Astrocyte (in vitro differentiated cells and primary cell): ENCODE results near the gene TTC22.

Experiments
- EZH2 ChIP-seq: IDR thresholded peaks from 2 replicates; pipeline ENCODE4 v1.6.1; 2012; ENCODE audit warnings: mild to moderate bottlenecking, low read length, inconsistent platforms; ENCODE audit not compliant: insufficient read depth
- TF ChIP-seq, protein P1 (sequence below): IDR thresholded peaks from 2 replicates; pipeline ENCODE4 v1.5.1; 2011; ENCODE audit warnings: low read depth, mild to moderate bottlenecking, inconsistent platforms, low read length, moderate library complexity; ENCODE audit not compliant: insufficient read depth

DNA sequence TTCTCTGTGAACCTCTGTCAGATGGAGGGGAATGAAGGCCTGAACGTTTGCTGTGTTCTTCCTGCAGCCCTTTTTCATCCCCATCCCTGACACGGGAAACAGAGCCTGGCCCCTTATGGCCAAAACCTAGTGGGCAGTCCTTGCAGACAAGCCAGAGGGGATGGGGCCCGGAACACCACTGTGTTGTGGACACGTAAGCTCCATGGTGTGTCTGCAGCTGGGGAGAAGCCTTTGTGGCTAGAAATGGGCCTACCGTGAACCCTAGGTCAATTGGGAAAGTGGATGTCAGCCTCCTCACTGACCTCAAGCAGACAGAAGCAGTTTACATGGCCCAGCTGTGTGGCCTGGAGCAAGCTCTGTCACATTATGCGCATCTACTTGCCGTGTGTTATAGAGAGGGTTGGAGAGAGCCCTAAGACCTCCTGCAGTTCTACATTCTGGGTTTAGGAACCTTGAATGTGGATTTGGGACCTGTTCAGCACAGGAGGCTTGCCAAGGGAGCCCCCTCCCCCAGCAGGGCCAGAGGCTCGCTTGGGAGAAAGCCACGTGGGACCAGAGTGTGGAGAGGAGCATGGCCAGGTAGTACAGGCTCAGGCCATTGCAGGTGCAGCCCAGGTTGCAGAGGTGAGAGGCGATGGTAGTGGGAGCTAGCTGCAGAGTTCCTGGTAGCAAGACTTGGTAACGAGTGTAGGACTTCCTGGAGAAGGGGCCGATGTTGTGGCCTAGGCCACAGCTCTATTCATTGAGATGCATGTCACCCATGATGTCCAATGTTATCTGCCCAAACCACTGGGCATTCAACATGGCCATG, 57.5 kb downstream of the TTC22 start:
- TF ChIP-seq, protein P1, sequence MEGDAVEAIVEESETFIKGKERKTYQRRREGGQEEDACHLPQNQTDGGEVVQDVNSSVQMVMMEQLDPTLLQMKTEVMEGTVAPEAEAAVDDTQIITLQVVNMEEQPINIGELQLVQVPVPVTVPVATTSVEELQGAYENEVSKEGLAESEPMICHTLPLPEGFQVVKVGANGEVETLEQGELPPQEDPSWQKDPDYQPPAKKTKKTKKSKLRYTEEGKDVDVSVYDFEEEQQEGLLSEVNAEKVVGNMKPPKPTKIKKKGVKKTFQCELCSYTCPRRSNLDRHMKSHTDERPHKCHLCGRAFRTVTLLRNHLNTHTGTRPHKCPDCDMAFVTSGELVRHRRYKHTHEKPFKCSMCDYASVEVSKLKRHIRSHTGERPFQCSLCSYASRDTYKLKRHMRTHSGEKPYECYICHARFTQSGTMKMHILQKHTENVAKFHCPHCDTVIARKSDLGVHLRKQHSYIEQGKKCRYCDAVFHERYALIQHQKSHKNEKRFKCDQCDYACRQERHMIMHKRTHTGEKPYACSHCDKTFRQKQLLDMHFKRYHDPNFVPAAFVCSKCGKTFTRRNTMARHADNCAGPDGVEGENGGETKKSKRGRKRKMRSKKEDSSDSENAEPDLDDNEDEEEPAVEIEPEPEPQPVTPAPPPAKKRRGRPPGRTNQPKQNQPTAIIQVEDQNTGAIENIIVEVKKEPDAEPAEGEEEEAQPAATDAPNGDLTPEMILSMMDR = no peak
- TF ChIP-seq EZH2 = no peak
